ENCODE measurements around the gene PEPD.

The PEPD gene

GRCh38 chr19:33400856-33401682 lies 120.5 kb downstream of the PEPD start:
- in situ Hi-C loops (cut with HindIII; ENCODE audit: low sequenced_read_pairs) = no loop called here

GRCh38 chr19:33399745-33400681 lies 121.6 kb downstream of the PEPD start:
- in situ Hi-C loops (cut with HindIII; ENCODE audit: low sequenced_read_pairs) = no loop called here

GRCh38 chr19:33399081-33399744 lies 122.4 kb downstream of the PEPD start:
- in situ Hi-C loops (cut with HindIII; ENCODE audit: low sequenced_read_pairs) = no loop called here

- in situ Hi-C loops (cut with HindIII; ENCODE audit: low sequenced_read_pairs) = no loop called here
Measured at GRCh38 chr19:33398361-33399060, 123.1 kb downstream of the PEPD start.

GRCh38 chr19:33397536-33398360 lies 123.8 kb downstream of the PEPD start:
- in situ Hi-C loops (cut with HindIII; ENCODE audit: low sequenced_read_pairs) = no loop called here

- in situ Hi-C loops (cut with HindIII; ENCODE audit: low sequenced_read_pairs) = no loop called here
Measured at GRCh38 chr19:33396701-33397535, 124.7 kb downstream of the PEPD start.

GRCh38 chr19:33395561-33396550 lies 125.7 kb downstream of the PEPD start:
- in situ Hi-C loops (cut with HindIII; ENCODE audit: low sequenced_read_pairs) = no loop called here

- in situ Hi-C loops (cut with HindIII; ENCODE audit: low sequenced_read_pairs) = no loop called here
Measured at GRCh38 chr19:33394723-33395560, 126.6 kb downstream of the PEPD start.

GRCh38 chr19:33394006-33394722 lies 127.4 kb downstream of the PEPD start:
- in situ Hi-C loops (cut with HindIII; ENCODE audit: low sequenced_read_pairs) = no loop called here

GRCh38 chr19:33393286-33394005 lies 128.1 kb downstream of the PEPD start:
- in situ Hi-C loops (cut with HindIII; ENCODE audit: low sequenced_read_pairs) = no loop called here

GRCh38 chr19:33392341-33393285 lies 129.0 kb downstream of the PEPD start:
- in situ Hi-C loops (cut with HindIII; ENCODE audit: low sequenced_read_pairs) = no loop called here

GRCh38 chr19:33391631-33392249 lies 129.9 kb downstream of the PEPD start:
- in situ Hi-C loops (cut with HindIII; ENCODE audit: low sequenced_read_pairs) = no loop called here

- in situ Hi-C loops (cut with HindIII; ENCODE audit: low sequenced_read_pairs) = no loop called here
Measured at GRCh38 chr19:33390908-33391630, 130.5 kb downstream of the PEPD start.

Measured in endothelial cell of hepatic sinusoid (primary cell).